NCI-H1417 (cell line): ENCODE measurements around the gene CLSTN2.

Source experiments
- DNase-seq, 3 experiments: peaks; one replicate each; lab custom pipeline; 2025; lab: John Stamatoyannopoulos, UW

Gene CLSTN2

GRCh38 chr3:140284372-140284771 lies 349.4 kb downstream of the CLSTN2 start:
- peak in 2 of 3 experiments; percentile 7 to 58 for DNase-seq

GRCh38 chr3:140285380-140285779 lies 350.4 kb downstream of the CLSTN2 start:
- peak in 2 of 3 experiments; percentile 15 to 55 for DNase-seq

GRCh38 chr3:140288595-140288994 lies 353.6 kb downstream of the CLSTN2 start:
- DNase-seq = no peak

- DNase-seq = no peak
Measured at GRCh38 chr3:140290105-140290504, 355.1 kb downstream of the CLSTN2 start.

GRCh38 chr3:140292170-140292569 lies 357.2 kb downstream of the CLSTN2 start:
- DNase-seq = no peak

- DNase-seq = no peak
Measured at GRCh38 chr3:140292684-140293083, 357.7 kb downstream of the CLSTN2 start.

- no peak for DNase-seq
Measured at GRCh38 chr3:140294058-140294457, 359.1 kb downstream of the CLSTN2 start.

- DNase-seq = peak in 1 of 3 experiments; percentile 8
Measured at GRCh38 chr3:140296796-140297352, 361.9 kb downstream of the CLSTN2 start.

- DNase-seq = no peak
Measured at GRCh38 chr3:140298043-140298442, 363.1 kb downstream of the CLSTN2 start.

- no peak for DNase-seq
Measured at GRCh38 chr3:140298569-140299070, 363.6 kb downstream of the CLSTN2 start.

- no peak for DNase-seq
Measured at GRCh38 chr3:140303875-140304274, 368.9 kb downstream of the CLSTN2 start.

GRCh38 chr3:140308535-140308934 lies 373.6 kb downstream of the CLSTN2 start:
- DNase-seq = no peak

- DNase-seq = peak in 2 of 3 experiments; percentile 22 to 31
Measured at GRCh38 chr3:140311428-140311827, 376.4 kb downstream of the CLSTN2 start.

- DNase-seq = no peak
Measured at GRCh38 chr3:140315955-140316354, 381.0 kb downstream of the CLSTN2 start.

- peak in 2 of 3 experiments; percentile 32 to 64 for DNase-seq
Measured at GRCh38 chr3:140316466-140316865, 381.5 kb downstream of the CLSTN2 start.

GRCh38 chr3:140316868-140317400 lies 381.9 kb downstream of the CLSTN2 start:
- peak in 1 of 3 experiments; percentile 10 for DNase-seq

GRCh38 chr3:140319739-140320138 lies 384.8 kb downstream of the CLSTN2 start:
- DNase-seq = peak; percentile 45 to 91 (median 78)

GRCh38 chr3:140323561-140323960 lies 388.6 kb downstream of the CLSTN2 start:
- no peak for DNase-seq

GRCh38 chr3:140332131-140332530 lies 397.1 kb downstream of the CLSTN2 start:
- DNase-seq = no peak

GRCh38 chr3:140334132-140334929 lies 399.3 kb downstream of the CLSTN2 start:
- no peak for DNase-seq

GRCh38 chr3:140336465-140336864 lies 401.5 kb downstream of the CLSTN2 start:
- no peak for DNase-seq

- DNase-seq = no peak
Measured at GRCh38 chr3:140338916-140339315, 403.9 kb downstream of the CLSTN2 start.

GRCh38 chr3:140341203-140341602 lies 406.2 kb downstream of the CLSTN2 start:
- peak; percentile 69 to 87 (median 78) for DNase-seq
